K562 (cell line): ENCODE data around the gene DNAJC2. TPM values are rescaled to one million over a fixed set of nuclear protein-coding genes. Genes with fewer than 3 reads are reported as not detected.

ENCODE experiments used
- DIDO1 ChIP-seq: fragments of 450-650 bp; IDR thresholded peaks from 2 replicates; pipeline ENCODE4 v1.6.1; 2016; ENCODE audit warnings: low read depth, missing biosample characterization, missing genetic modification characterization
- HLTF ChIP-seq: fragments of 450-650 bp; IDR thresholded peaks from 2 replicates; pipeline ENCODE4 v1.6.1; 2016
- KLF16 ChIP-seq: IDR thresholded peaks from 2 replicates; pipeline ENCODE4 v1.6.1; 2016; ENCODE audit warnings: antibody characterized with exemption
- MEIS2 ChIP-seq: fragments of 450-650 bp; IDR thresholded peaks from 2 replicates; pipeline ENCODE4 v1.6.1; 2014; ENCODE audit warnings: mild to moderate bottlenecking; ENCODE audit not compliant: partially characterized antibody
- NCOA6 ChIP-seq: fragments of 450-650 bp; IDR thresholded peaks from 2 replicates; pipeline ENCODE4 v1.6.1; 2017; ENCODE audit warnings: mild to moderate bottlenecking
- NFYB ChIP-seq: IDR thresholded peaks from 2 replicates; pipeline ENCODE4 v1.6.1; 2011; ENCODE audit warnings: mild to moderate bottlenecking, moderate library complexity; ENCODE audit not compliant: insufficient read length; ENCODE audit errors: extremely low read depth
- POU5F1 ChIP-seq: fragments of 150-350 bp; IDR thresholded peaks from 2 replicates; pipeline ENCODE4 v1.6.1; 2014; ENCODE audit warnings: borderline replicate concordance, low read length, low read depth, mild to moderate bottlenecking; ENCODE audit not compliant: partially characterized antibody
- RBFOX2 ChIP-seq: fragments of 200-400 bp; formaldehyde crosslinking; IDR thresholded peaks from 2 replicates; pipeline ENCODE4 v1.6.1; 2017; ENCODE audit warnings: low read depth, mild to moderate bottlenecking, low read length, moderate library complexity
- STAG1 ChIP-seq: sonication (generic); formaldehyde crosslinking; IDR thresholded peaks from 2 replicates; pipeline ENCODE4 v1.5.0; 2020; ENCODE audit warnings: missing genetic modification reagents, borderline replicate concordance
- TAF15 ChIP-seq: fragments of 200-400 bp; formaldehyde crosslinking; IDR thresholded peaks from 2 replicates; pipeline ENCODE4 v1.6.1; 2017; ENCODE audit warnings: mild to moderate bottlenecking, low read depth, low read length, moderate library complexity
- TAF7 ChIP-seq: fragments of 450-650 bp; IDR thresholded peaks from 2 replicates; pipeline ENCODE4 v1.6.1; 2016; ENCODE audit warnings: missing genetic modification characterization, missing compliant biosample characterization
- TCF3 ChIP-seq: sonication (generic); formaldehyde crosslinking; IDR thresholded peaks from 2 replicates; pipeline ENCODE4 v1.4.0; 2020; ENCODE audit warnings: mild to moderate bottlenecking, missing genetic modification reagents
- TOE1 ChIP-seq, 2 experiments: fragments of 450-650 bp in 1 of 2; sonication (generic) in 1 of 2; formaldehyde crosslinking in 1 of 2; IDR thresholded peaks; 2 replicates each; pipeline versions ENCODE4 v1.7.1 to v1.8.0; 2016 to 2022; ENCODE audit warnings: borderline replicate concordance in 2 of 2, mild to moderate bottlenecking in 2 of 2, antibody characterized with exemption in 1 of 2, inconsistent platforms in 1 of 2, low read depth in 1 of 2, missing genetic modification reagents in 1 of 2, moderate library complexity in 1 of 2
- YBX1 ChIP-seq: fragments of 450-650 bp; IDR thresholded peaks from 2 replicates; pipeline ENCODE4 v1.7.1; 2016; ENCODE audit warnings: mild to moderate bottlenecking
- ZNF12 ChIP-seq: sonication (generic); formaldehyde crosslinking; IDR thresholded peaks from 2 replicates; pipeline ENCODE4 v1.4.0; 2020; ENCODE audit warnings: mild to moderate bottlenecking, missing genetic modification reagents
- ZNF239 ChIP-seq: fragments of 250-450 bp; sonication (Bioruptor Pico); IDR thresholded peaks from 2 replicates; pipeline ENCODE4 v1.4.0; 2020; ENCODE audit warnings: mild to moderate bottlenecking
- ZNF431 ChIP-seq: sonication (generic); formaldehyde crosslinking; IDR thresholded peaks from 2 replicates; pipeline ENCODE4 v1.8.0; 2022; ENCODE audit warnings: mild to moderate bottlenecking, missing genetic modification reagents
- polyA plus RNA-seq, 8 experiments: library from polyadenylated mRNA; depleted of rRNA in 4 of 8; stranded (reverse) in 5 of 8; unstranded in 3 of 8; fragments of >200 nt; fragmentation: Nextera tagmentation in 2 of 8; fragmentation: Illumina TruSeq in 1 of 8; extraction: Ambion mirVana in 2 of 8; extraction: Trizol in 1 of 8; gene quantifications; 2 replicates each; pipeline versions ENCODE4 v1.2.1 to v1.2.3, GENCODE V29; 2011 to 2014; ENCODE audit warnings: inconsistent platforms in 1 of 8, missing spikeins in 1 of 8
- total RNA-seq, 7 experiments: library from RNA; depleted of rRNA in 6 of 7; stranded (reverse); fragments of >200 nt in 6 of 7; fragmentation: Illumina TruSeq in 2 of 7; extraction: Trizol in 2 of 7; gene quantifications; 2 replicates each; pipeline versions ENCODE4 v1.2.1 to v1.2.3, GENCODE V29; 2011 to 2021; ENCODE audit warnings: low replicate concordance in 1 of 7
- TF ChIP-seq, protein P1 (sequence below): fragments of 250-450 bp; sonication (Bioruptor Pico); IDR thresholded peaks from 2 replicates; pipeline ENCODE4 v1.4.0; 2020; ENCODE audit warnings: mild to moderate bottlenecking
- TF ChIP-seq, protein P2 (sequence below), 2 experiments: fragments of 450-650 bp in 1 of 2; sonication (generic) in 1 of 2; formaldehyde crosslinking in 1 of 2; IDR thresholded peaks in 1 of 2; conservative IDR thresholded peaks in 1 of 2; 2 replicates each; pipeline versions ENCODE4 v1.6.1 to v1.8.1; 2016 to 2023; ENCODE audit warnings: mild to moderate bottlenecking in 2 of 2, moderate library complexity in 2 of 2, inconsistent platforms in 1 of 2, missing genetic modification reagents in 1 of 2
- TF ChIP-seq, protein P3 (sequence below): sonication (generic); formaldehyde crosslinking; IDR thresholded peaks from 2 replicates; pipeline ENCODE4 v1.8.0; 2022; ENCODE audit warnings: mild to moderate bottlenecking, missing genetic modification reagents

DNAJC2 gene
- total and polyA plus RNA-seq, 9 of the 15 experiments (the other 6 are each of a cell fraction or from before 2014, with no cell fraction given): 40.2 to 157 (median 92.1) TPM

DNA sequence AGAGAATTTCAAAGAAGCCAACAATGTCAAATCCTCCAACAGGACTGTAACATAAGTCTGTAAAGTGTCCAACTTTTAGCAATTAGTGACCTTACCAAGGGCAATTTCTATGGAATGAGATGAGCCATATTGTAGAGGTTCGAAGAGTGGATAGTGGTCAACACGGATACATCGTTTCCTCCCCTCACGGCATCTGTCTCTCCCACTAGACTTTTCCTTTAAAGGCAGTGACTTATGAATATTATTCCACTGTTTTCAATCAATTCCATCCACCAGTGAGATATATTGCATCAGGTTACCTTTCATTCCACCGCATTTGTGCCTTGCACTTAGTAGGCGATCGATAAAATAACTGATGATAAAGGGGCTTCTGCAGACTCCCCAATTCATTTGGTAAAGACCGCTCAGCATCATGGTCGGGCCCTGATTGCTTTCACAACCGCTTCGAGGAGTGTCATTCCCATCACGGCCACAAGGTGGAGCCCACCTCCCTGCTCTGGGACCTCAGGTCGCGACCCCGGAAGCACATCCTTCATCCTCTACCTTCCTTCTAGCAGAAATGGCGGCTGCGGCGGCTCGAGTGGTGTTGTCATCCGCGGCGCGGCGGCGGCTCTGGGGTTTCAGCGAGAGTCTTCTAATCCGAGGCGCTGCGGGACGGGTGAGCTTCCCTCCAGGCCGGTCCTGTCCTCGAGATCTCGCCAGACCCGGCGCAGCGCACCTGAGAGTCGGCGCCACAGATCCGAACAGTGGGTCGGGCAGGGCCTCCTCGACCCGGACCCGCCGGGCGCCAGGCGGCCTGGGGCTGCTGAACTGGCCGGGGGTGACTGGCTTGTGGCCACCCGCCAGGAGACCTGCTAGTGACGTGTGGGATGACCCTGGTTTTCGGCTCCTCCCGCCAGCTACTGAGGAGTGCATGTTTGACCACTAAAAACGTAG is 47.4 kb downstream of the DNAJC2 start, which contains the start of gene PMPCB (continued):
- TF ChIP-seq YBX1: no peak
- no peak for TF ChIP-seq POU5F1
- TF ChIP-seq, protein P1, sequence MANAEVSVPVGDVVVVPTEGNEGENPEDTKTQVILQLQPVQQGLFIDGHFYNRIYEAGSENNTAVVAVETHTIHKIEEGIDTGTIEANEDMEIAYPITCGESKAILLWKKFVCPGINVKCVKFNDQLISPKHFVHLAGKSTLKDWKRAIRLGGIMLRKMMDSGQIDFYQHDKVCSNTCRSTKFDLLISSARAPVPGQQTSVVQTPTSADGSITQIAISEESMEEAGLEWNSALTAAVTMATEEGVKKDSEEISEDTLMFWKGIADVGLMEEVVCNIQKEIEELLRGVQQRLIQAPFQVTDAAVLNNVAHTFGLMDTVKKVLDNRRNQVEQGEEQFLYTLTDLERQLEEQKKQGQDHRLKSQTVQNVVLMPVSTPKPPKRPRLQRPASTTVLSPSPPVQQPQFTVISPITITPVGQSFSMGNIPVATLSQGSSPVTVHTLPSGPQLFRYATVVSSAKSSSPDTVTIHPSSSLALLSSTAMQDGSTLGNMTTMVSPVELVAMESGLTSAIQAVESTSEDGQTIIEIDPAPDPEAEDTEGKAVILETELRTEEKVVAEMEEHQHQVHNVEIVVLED (CRISPR knock-in tag): peak; percentile 29; the same call in 1 of the 2 replicates
- peak; percentile 53 for TF ChIP-seq ZNF239 (CRISPR knock-in tag)
- peak; percentile 99 for TF ChIP-seq RBFOX2
- TF ChIP-seq STAG1 (CRISPR knock-in tag): peak; percentile 48; the same call in 1 of the 2 replicates
- TF ChIP-seq HLTF: peak; percentile 83; the same call in 1 of the 2 replicates
- TF ChIP-seq DIDO1: peak; percentile 92
- TF ChIP-seq KLF16: peak; percentile 69
- TF ChIP-seq, protein P2, sequence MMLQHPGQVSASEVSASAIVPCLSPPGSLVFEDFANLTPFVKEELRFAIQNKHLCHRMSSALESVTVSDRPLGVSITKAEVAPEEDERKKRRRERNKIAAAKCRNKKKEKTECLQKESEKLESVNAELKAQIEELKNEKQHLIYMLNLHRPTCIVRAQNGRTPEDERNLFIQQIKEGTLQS (IDR thresholded peaks at IDR 0.05): peak; percentile 62
- TF ChIP-seq, protein P2 (CRISPR knock-in tag; conservative IDR thresholded peaks at IDR 0.05): peak; percentile 82
- TF ChIP-seq TAF15: no peak
- TF ChIP-seq MEIS2: peak; percentile 46
- TF ChIP-seq ZNF12: peak; percentile 82
- TF ChIP-seq, protein P3, sequence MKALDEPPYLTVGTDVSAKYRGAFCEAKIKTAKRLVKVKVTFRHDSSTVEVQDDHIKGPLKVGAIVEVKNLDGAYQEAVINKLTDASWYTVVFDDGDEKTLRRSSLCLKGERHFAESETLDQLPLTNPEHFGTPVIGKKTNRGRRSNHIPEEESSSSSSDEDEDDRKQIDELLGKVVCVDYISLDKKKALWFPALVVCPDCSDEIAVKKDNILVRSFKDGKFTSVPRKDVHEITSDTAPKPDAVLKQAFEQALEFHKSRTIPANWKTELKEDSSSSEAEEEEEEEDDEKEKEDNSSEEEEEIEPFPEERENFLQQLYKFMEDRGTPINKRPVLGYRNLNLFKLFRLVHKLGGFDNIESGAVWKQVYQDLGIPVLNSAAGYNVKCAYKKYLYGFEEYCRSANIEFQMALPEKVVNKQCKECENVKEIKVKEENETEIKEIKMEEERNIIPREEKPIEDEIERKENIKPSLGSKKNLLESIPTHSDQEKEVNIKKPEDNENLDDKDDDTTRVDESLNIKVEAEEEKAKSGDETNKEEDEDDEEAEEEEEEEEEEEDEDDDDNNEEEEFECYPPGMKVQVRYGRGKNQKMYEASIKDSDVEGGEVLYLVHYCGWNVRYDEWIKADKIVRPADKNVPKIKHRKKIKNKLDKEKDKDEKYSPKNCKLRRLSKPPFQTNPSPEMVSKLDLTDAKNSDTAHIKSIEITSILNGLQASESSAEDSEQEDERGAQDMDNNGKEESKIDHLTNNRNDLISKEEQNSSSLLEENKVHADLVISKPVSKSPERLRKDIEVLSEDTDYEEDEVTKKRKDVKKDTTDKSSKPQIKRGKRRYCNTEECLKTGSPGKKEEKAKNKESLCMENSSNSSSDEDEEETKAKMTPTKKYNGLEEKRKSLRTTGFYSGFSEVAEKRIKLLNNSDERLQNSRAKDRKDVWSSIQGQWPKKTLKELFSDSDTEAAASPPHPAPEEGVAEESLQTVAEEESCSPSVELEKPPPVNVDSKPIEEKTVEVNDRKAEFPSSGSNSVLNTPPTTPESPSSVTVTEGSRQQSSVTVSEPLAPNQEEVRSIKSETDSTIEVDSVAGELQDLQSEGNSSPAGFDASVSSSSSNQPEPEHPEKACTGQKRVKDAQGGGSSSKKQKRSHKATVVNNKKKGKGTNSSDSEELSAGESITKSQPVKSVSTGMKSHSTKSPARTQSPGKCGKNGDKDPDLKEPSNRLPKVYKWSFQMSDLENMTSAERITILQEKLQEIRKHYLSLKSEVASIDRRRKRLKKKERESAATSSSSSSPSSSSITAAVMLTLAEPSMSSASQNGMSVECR (CRISPR knock-in tag): peak; percentile 85; the same call in 1 of the 2 replicates
- peak; percentile 87 for TF ChIP-seq TOE1 (IDR thresholded peaks at IDR 0.05; ENCODE audit: borderline replicate concordance)
- TF ChIP-seq TOE1 (CRISPR knock-in tag; IDR thresholded peaks at IDR 0.05; ENCODE audit: borderline replicate concordance, low read depth): no peak
- TF ChIP-seq TAF7: peak; percentile 93
- TF ChIP-seq TCF3 (CRISPR knock-in tag): peak; percentile 48; the same call in 1 of the 2 replicates
- TF ChIP-seq NCOA6: no peak
- TF ChIP-seq ZNF431 (CRISPR knock-in tag): 0 out of 2 replicates have a peak, but pooled peaks have one; percentile 55
- TF ChIP-seq NFYB: no peak
